Esophagus squamous epithelium (tissue), 5 donors: ENCODE data around the gene PRKN. TPM values are rescaled to one million over a fixed set of nuclear protein-coding genes. Genes with fewer than 3 reads are reported as not detected.

Experiments used
- DNase-seq: peaks from one replicate; lab custom pipeline; 2025; lab: John Stamatoyannopoulos, UW
- H3K27ac ChIP-seq, 4 donors: fragments of 200-600 bp; sonication (generic); one replicate each; pipeline ENCODE4 v1.5.1; 2016 to 2019; ENCODE audit warnings: mild to moderate bottlenecking in 1 of 4
- H3K27me3 ChIP-seq, 4 donors: fragments of 200-600 bp; sonication (generic); 1 replicate in 3 of 4; 2 replicates in 1 of 4; pipeline versions ENCODE4 v1.5.1 to v1.6.0; 2017 to 2021; ENCODE audit warnings: antibody characterized with exemption in 1 of 4
- H3K36me3 ChIP-seq, 3 donors: fragments of 200-600 bp; sonication (generic); one replicate each; pipeline ENCODE4 v1.5.1; 2016 to 2019
- H3K4me1 ChIP-seq, 3 donors: fragments of 200-600 bp; sonication (generic); one replicate each; pipeline ENCODE4 v1.5.1; 2017 to 2019
- H3K4me3 ChIP-seq, 4 donors: fragments of 200-600 bp; sonication (generic); 1 replicate in 3 of 4; 2 replicates in 1 of 4; pipeline ENCODE4 v1.5.1; 2016 to 2019; ENCODE audit warnings: mild to moderate bottlenecking in 2 of 4, moderate library complexity in 1 of 4
- H3K9me3 ChIP-seq, 3 donors: fragments of 200-600 bp; sonication (generic); one replicate each; pipeline ENCODE4 v1.5.1; 2016 to 2019
- CTCF ChIP-seq, 6 experiments: fragments of 450-650 bp in 4 of 6; fragments of 200-600 bp in 2 of 6; sonication (generic) in 2 of 6; IDR thresholded peaks; one replicate each; pipeline ENCODE4 v1.5.1; 2016 to 2019; ENCODE audit warnings: antibody characterized with exemption in 6 of 6, mild to moderate bottlenecking in 4 of 6, moderate library complexity in 4 of 6
- POLR2A ChIP-seq, 4 donors: fragments of 450-650 bp; IDR thresholded peaks; one replicate each; pipeline ENCODE4 v1.6.1; 2017; ENCODE audit warnings: antibody characterized with exemption in 4 of 4, mild to moderate bottlenecking in 4 of 4, moderate library complexity in 3 of 4
- WGBS, 2 donors: methylation state at CpG; one replicate each; pipeline ENCODE4 v1.1.5; 2018; 5-methylcytosine and 5-hydroxymethylcytosine counted together
- intact Hi-C: fragments of 100-400 bp; cut with DNase I; formaldehyde crosslinking; loops from one replicate; pipeline ENCODE4 v1.15.0; 2022
- total RNA-seq, 4 donors: library from RNA; depleted of rRNA; stranded (reverse); fragments of >200 nt; gene quantifications; one replicate each; pipeline ENCODE4 v1.1.0, GENCODE V29; 2016
- donor health status: DM: yes; HTN: yes; CAD: no.

The PRKN gene
- total RNA-seq, 4 donors from 2014 or later: 0.70 to 5.5 (median 2.2) TPM

GRCh38 chr6:162123797-162124196 lies 603.8 kb downstream of the PRKN start:
- Histone ChIP-seq H3K9me3 (no peaks in the 10 kb centered on the region), H3K27ac (no peak overlapping the region), H3K36me3 (no peaks in the 10 kb centered on the region), H3K4me3 (no peak overlapping the region), H3K4me1 (peaks cover 0 to 12% (median 6%) of the 10 kb centered on the region in 3 donors), H3K27me3 (no peaks in the 10 kb centered on the region)
- 30 to 41% methylated on average over 3 of the region's 3 CpGs for WGBS, 2 donors
- intact Hi-C loops: no loop called here
- no peak for DNase-seq
- no peak for TF ChIP-seq POLR2A (IDR thresholded peaks at IDR 0.05)
- no peak for TF ChIP-seq CTCF (IDR thresholded peaks at IDR 0.05)

GRCh38 chr6:162119341-162119740 lies 608.2 kb downstream of the PRKN start:
- H3K27ac ChIP-seq: no peak overlapping the region
- DNase-seq: no peak

GRCh38 chr6:162118706-162119105 lies 608.9 kb downstream of the PRKN start:
- no peak overlapping the region for H3K4me3 ChIP-seq
- peaks cover 0 to 16% (median 6%) of the 10 kb centered on the region in 3 donors for H3K4me1 ChIP-seq
- TF ChIP-seq CTCF (IDR thresholded peaks at IDR 0.05): no peak
- no peak for TF ChIP-seq POLR2A (IDR thresholded peaks at IDR 0.05)
- no peaks in the 10 kb centered on the region for H3K27me3 ChIP-seq
- no peaks in the 10 kb centered on the region for H3K9me3 ChIP-seq
- no peaks in the 10 kb centered on the region for H3K36me3 ChIP-seq
- no peak for DNase-seq
- no peak overlapping the region for H3K27ac ChIP-seq
- 39 to 42% methylated on average over 5 of the region's 5 CpGs for WGBS, 2 donors
- intact Hi-C loops: no loop called here

More at GRCh38 chr6:162119341-162119740, 608.2 kb downstream of the PRKN start:
- Histone ChIP-seq H3K27me3 (no peaks in the 10 kb centered on the region), H3K36me3 (no peaks in the 10 kb centered on the region), H3K4me3 (no peak overlapping the region), H3K4me1 (peaks cover 0 to 16% (median 6%) of the 10 kb centered on the region in 3 donors), H3K9me3 (no peaks in the 10 kb centered on the region)
- intact Hi-C loops: no loop called here
- TF ChIP-seq POLR2A (IDR thresholded peaks at IDR 0.05) (no peak), CTCF (IDR thresholded peaks at IDR 0.05) (no peak)
- WGBS, 2 donors: 17 to 30% methylated on average over 2 to 4 of the region's 4 CpGs

DNA sequence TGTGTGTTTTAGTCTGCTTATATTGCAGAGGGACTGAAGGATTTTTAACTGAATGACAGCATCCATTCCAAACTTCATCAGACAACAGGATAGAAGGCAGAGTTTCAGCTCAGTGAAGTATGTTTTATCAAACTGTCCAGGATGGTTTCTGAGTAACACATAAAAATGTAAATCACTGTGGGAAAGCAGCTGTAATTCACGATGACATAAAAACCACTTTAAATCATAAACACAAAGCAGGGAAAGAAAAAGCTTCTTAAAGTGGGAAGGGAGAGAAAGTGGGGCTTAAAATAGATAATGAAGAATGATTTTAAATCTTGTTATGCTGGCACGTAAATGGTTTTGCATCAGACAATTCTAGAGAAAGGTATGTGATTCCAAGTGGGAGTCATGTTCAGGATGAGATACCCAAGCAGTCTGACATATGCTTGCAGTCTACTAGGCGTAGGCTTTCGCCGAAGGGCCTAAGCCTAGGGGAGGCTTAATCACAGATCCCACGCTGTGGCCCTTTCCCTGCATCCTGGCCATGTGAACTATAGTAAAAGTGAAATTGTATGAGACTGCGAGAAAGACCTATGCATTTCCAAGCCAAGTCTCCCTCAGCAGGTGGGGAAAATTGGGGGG lies 610.6 kb downstream of the PRKN start:
- H3K27me3 ChIP-seq: no peaks in the 10 kb centered on the region
- 87 to 89% methylated on average over 7 of the region's 7 CpGs for WGBS, 2 donors
- no peak overlapping the region for H3K4me3 ChIP-seq
- intact Hi-C loops: no loop called here
- TF ChIP-seq POLR2A (IDR thresholded peaks at IDR 0.05) (no peak), CTCF (IDR thresholded peaks at IDR 0.05) (no peak)
- no peak for DNase-seq
- H3K4me1 ChIP-seq: peaks cover 0 to 16% (median 6%) of the 10 kb centered on the region in 3 donors
- H3K27ac ChIP-seq: no peak overlapping the region
- H3K36me3 ChIP-seq: no peaks in the 10 kb centered on the region
- no peaks in the 10 kb centered on the region for H3K9me3 ChIP-seq

DNA sequence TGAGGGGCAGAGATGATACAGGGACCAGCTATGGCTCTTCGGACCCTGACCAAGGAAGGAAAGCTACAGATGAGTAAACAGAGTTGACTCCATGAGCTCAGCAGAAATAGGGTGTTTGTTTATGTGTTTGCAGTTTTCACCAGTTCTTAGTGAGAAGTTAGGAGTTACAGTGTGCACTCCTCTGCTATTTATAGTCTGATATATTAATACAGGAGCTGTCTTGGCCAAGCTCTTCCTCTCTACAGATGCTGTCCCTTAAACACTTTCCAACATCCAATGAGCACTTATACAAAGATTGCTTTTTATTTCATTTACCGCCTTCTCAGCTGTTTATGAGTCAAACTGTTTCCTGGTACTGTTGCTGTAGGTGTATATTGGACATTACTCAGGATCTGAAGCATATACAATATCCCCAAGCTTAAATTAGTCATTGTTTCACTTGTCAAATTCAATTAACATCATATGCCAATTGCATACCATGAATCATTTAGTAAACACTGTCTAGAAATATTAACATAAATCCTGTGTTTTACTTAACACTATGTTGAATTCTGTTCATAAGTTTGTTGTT lies 618.0 kb downstream of the PRKN start:
- H3K27me3 ChIP-seq: no peaks in the 10 kb centered on the region
- H3K4me1 ChIP-seq: no peaks in the 10 kb centered on the region
- no peak for DNase-seq
- H3K9me3 ChIP-seq: no peaks in the 10 kb centered on the region
- 53 to 69% methylated on average over 2 of the region's 2 CpGs for WGBS, 2 donors
- H3K4me3 ChIP-seq: no peak overlapping the region
- intact Hi-C loops: no loop called here
- TF ChIP-seq CTCF (IDR thresholded peaks at IDR 0.05): no peak
- no peak for TF ChIP-seq POLR2A (IDR thresholded peaks at IDR 0.05)
- H3K36me3 ChIP-seq: no peaks in the 10 kb centered on the region
- no peak overlapping the region for H3K27ac ChIP-seq
